Thyroid gland (tissue), 4 donors: ENCODE results near the gene CCDC201. TPM values are rescaled to one million over a fixed set of nuclear protein-coding genes. Genes with fewer than 3 reads are reported as not detected.
"Not testable (repeated sequence)": the region's sequence is repeated elsewhere in the genome, so short reads cannot be mapped to it uniquely, and the experiment has no call there.

ENCODE experiments used
- DNase-seq, 2 donors: peaks; one replicate each; pipeline ENCODE4 v3.0.0-alpha.2; 2019
- H3K27ac ChIP-seq, 3 donors: fragments of 200-600 bp; sonication (generic); 1 replicate in 2 of 3; 2 replicates in 1 of 3; pipeline ENCODE4 v1.5.1; 2016 to 2019; ENCODE audit warnings: mild to moderate bottlenecking in 1 of 3, moderate library complexity in 1 of 3
- H3K27me3 ChIP-seq: fragments of 200-600 bp; sonication (generic); one replicate; pipeline ENCODE4 v1.5.1; 2019
- H3K36me3 ChIP-seq, 2 donors: fragments of 200-600 bp; sonication (generic); one replicate each; pipeline ENCODE4 v1.5.1; 2016 to 2019
- H3K4me1 ChIP-seq, 2 donors: fragments of 200-600 bp; sonication (generic); one replicate each; pipeline ENCODE4 v1.5.1; 2017 to 2019
- H3K4me3 ChIP-seq, 3 donors: fragments of 200-600 bp; sonication (generic); replicated peaks in 1 of 3; 1 replicate in 2 of 3; 2 replicates in 1 of 3; pipeline ENCODE4 v1.5.1; 2016; ENCODE audit warnings: mild to moderate bottlenecking in 1 of 3
- H3K9me3 ChIP-seq: fragments of 200-600 bp; sonication (generic); one replicate; pipeline ENCODE4 v1.5.1; 2017
- WGBS, 2 donors: methylation state at CpG; one replicate each; pipeline ENCODE4 v1.1.5; 2017; 5-methylcytosine and 5-hydroxymethylcytosine counted together
- intact Hi-C: fragments of 100-400 bp; cut with DNase I; formaldehyde crosslinking; loops from one replicate; pipeline ENCODE4 v1.15.1; 2023
- total RNA-seq, 4 donors: library from RNA; depleted of rRNA; stranded (reverse); fragments of >200 nt; gene quantifications; one replicate each; pipeline ENCODE4 v1.2.3, GENCODE V29; 2016

Gene CCDC201
- total RNA-seq, 4 donors from 2014 or later, result not detected

DNA sequence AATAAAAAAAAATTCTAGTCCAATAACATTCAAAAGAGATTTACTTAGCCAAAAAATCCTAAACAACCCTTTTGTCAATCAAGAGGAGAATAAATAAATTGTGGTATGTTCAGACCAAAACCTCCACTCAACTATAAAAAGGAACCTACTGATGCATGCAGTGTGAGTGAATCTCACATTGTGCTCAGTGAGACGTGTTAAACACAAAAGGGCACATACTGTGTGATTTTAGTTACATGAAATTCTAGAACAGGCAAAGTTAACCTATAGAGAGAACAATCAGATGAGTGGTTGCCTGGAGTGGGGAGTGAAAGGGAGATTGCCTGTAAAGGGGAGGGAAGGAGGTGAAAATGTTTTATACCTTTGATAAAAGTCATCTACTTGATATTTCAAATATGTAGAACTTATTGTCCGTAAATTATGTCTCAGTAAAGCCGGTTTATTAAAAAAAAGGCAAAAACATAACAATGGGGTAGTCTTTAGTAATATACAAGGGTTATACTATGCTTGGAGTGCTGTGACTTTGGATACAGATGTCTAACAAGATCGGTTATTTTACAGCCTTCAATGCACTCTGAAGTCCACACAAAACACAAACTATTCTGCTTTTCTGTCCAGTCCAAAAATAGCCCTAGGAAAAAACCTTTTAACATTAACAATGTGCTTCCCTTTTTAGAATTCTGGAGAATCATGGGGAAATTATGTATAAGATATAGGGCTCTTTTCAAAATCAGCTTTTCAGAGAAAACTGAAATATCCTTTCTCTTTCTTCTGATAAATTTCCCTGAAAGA is 30.8 kb downstream of the CCDC201 start:
- H3K36me3 ChIP-seq, H3K4me3 ChIP-seq, H3K27me3 ChIP-seq, H3K9me3 ChIP-seq, H3K27ac ChIP-seq, H3K4me1 ChIP-seq, intact Hi-C loops, DNase-seq: not testable (repeated sequence)
- 42 to 47% methylated on average over 4 of the region's 4 CpGs for WGBS, 2 donors

- H3K4me1 ChIP-seq, H3K9me3 ChIP-seq, intact Hi-C loops, H3K27ac ChIP-seq, DNase-seq, H3K27me3 ChIP-seq, H3K4me3 ChIP-seq, H3K36me3 ChIP-seq: not testable (repeated sequence)
- 82 to 92% methylated on average over 2 of the region's 2 CpGs for WGBS, 2 donors
Observed at GRCh38 chr7:45838852-45839251, 34.0 kb downstream of the CCDC201 start.

DNA sequence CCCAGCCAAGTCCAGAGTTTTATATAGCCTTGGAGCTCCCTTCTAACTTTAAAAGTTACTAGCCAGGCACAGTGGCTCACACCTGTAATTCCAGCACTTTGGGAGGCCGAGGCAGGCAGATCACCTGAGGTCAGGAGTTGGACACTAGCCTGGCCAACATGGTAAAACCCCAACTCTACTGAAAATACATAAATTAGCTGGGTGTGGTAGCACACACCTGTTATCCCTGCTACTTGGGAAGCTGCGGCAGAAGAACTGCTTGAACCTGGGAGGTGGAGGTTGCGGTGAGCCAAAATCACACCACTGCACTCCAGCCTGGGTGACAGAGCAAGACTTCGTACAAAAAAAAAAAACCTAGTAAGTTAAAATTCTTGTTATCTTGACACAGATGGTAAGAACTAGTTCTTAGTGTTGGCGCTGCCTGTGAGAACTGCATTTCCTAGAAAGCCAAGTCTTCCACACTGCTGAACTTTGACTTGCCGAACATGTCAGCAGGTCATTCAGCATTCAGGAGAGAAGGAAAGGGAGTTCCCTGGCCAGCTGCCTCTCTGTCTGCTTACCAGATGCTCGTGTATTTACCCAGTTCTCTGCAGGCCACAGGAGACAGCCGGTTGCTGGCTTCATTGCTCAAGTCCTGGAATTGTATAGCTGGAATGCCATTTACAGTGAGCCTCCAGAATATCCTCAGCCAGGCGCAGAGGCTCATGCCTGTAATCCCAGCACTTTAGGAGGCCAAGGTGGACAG is 40.3 kb downstream of the CCDC201 start:
- H3K4me3 ChIP-seq, H3K27me3 ChIP-seq, H3K36me3 ChIP-seq, H3K9me3 ChIP-seq, H3K27ac ChIP-seq, intact Hi-C loops, DNase-seq, H3K4me1 ChIP-seq: not testable (repeated sequence)
- WGBS, 2 donors, result 66 to 79% methylated on average over 8 to 9 of the region's 9 CpGs

DNA sequence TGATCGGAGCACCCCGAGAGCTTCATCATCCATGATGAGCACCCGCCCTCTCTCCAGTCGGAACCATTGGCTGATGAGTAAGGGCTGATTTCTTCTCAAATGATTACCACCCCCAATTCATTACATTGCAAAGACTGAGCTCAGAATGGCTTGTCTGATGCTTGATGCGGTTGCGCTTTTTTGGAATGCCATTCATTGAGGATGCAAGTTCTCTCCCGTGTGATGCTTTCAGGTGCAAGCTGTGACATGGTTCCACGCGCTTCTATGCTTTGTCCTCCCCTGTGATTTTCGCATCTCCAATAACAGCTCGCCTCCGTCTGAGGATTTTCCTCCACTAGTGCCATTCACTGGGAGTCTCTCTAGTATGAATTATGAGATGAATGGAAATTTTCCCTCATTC is 43.0 kb downstream of the CCDC201 start:
- H3K27me3 ChIP-seq, H3K36me3 ChIP-seq, H3K9me3 ChIP-seq, intact Hi-C loops, DNase-seq, H3K4me1 ChIP-seq, H3K27ac ChIP-seq, H3K4me3 ChIP-seq: not testable (repeated sequence)
- 91 to 92% methylated on average over 12 of the region's 12 CpGs for WGBS, 2 donors

DNA sequence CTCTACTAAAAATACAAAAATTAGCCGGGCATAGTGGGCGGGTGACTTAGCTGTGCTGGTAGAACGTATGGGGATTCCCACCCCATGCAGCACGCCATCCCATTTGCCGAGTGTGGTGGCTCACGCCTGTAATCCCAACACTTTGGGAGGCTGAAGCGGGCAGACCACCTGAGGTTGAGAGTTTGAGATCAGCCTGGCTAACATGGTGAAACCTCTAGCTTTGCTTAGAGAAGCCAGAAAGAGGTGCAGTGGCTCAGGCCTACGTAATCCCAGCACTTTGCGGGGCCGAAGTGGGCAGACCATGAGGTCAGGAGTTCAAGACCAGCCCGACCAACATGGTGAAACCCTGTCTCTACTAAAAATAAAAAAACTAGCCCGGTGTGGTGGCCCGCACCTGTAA is 45.2 kb downstream of the CCDC201 start:
- DNase-seq, result not testable (repeated sequence)
- WGBS, 2 donors, result 96 to 97% methylated on average over 13 of the region's 13 CpGs

GRCh38 chr7:45826550-45826949 is 46.3 kb downstream of the CCDC201 start:
- intact Hi-C loops, H3K27me3 ChIP-seq, H3K4me3 ChIP-seq, H3K27ac ChIP-seq, DNase-seq, H3K9me3 ChIP-seq, H3K36me3 ChIP-seq, H3K4me1 ChIP-seq: not testable (repeated sequence)
- 70 to 97% methylated on average over 3 of the region's 3 CpGs for WGBS, 2 donors

More for the DNA sequence above, 45.2 kb downstream of the CCDC201 start:
- intact Hi-C loops, H3K36me3 ChIP-seq, H3K4me1 ChIP-seq, H3K4me3 ChIP-seq, H3K9me3 ChIP-seq, H3K27ac ChIP-seq, H3K27me3 ChIP-seq: not testable (repeated sequence)

GRCh38 chr7:45818763-45819162 is 54.1 kb downstream of the CCDC201 start:
- H3K27ac ChIP-seq, H3K4me3 ChIP-seq, H3K4me1 ChIP-seq, H3K9me3 ChIP-seq, H3K27me3 ChIP-seq, intact Hi-C loops, H3K36me3 ChIP-seq, DNase-seq: not testable (repeated sequence)
- 82 to 92% methylated on average over 8 to 12 of the region's 12 CpGs for WGBS, 2 donors

DNA sequence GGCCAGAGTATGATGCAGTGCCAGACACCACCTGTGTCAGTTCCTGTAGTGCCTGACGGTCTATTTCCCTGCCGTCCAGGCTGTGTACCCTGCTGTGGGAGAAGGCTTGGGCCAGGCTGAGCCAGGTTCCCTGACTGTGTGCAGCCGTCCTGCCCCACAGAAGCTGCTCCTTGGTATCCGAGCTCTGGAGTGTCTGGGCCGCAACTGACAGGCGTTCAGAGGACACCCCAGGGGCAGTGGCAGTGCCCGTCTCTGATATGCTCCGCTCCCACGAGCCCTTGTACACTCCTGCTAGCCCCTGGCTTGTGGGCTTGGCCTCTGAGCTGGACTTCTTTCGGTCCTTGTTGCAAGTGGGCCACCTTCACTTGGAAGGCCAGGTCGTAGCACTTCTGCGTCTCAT is 55.0 kb downstream of the CCDC201 start:
- H3K4me3 ChIP-seq, H3K36me3 ChIP-seq, H3K9me3 ChIP-seq, H3K27me3 ChIP-seq, H3K27ac ChIP-seq, intact Hi-C loops, H3K4me1 ChIP-seq, DNase-seq: not testable (repeated sequence)
- 90 to 94% methylated on average over 8 to 9 of the region's 12 CpGs for WGBS, 2 donors

GRCh38 chr7:45817016-45817415 is 55.9 kb downstream of the CCDC201 start:
- H3K27ac ChIP-seq, H3K4me3 ChIP-seq, H3K27me3 ChIP-seq, H3K36me3 ChIP-seq, DNase-seq, intact Hi-C loops, H3K9me3 ChIP-seq, H3K4me1 ChIP-seq: not testable (repeated sequence)
- WGBS, 2 donors, result 96% methylated on average over 5 of the region's 8 CpGs; no CpG with 5 or more reads in 1 of the 2 donors

DNA sequence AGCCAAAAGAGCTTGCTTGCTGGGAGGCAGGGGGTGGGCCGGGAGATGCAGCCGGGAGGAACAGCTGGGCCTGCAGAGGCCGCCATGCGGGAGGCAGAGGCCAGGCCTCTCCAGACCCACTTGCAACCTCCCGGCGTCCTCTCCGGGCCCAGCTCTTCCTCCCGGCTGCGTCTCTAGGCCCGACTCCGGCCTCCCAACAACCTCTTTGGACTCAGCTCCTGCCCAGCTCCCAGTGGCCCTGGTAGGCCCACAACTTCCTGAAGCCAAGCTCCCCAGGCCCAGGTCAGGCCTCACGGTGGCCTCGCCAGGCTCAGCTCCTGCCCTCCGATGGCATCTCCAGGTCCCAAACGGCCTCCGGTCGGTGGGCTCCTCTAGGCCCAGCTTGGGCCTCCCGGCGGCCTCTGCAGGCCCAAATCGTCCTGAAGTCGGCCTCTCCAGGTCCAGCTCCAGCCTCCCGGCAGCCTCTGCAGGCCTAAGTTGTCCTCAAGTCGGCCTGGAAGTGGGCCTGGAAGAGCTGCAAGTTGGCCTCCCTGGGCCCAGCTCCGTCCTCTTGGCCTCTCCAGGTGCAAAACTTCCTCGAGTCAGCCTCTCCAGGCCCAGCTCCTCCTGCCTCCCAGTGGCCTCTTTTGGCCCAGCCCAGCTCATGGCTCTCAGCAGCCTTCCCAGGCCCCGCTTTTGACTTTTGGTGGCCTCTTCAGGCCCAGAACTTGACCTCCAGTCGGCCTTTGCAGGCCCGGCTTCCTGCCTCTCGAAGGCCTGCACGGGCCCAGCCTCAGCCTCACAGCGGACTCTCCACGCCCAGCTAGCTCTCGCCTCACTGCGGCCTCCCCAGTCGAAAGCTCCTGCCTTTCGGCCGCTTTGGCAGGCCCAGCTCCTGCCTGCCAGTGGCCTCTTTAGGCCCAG is 58.4 kb downstream of the CCDC201 start:
- H3K4me3 ChIP-seq, H3K9me3 ChIP-seq, H3K27me3 ChIP-seq, H3K27ac ChIP-seq, DNase-seq, H3K36me3 ChIP-seq, H3K4me1 ChIP-seq, intact Hi-C loops: not testable (repeated sequence)
- 91 to 93% methylated on average over 24 to 34 of the region's 37 CpGs for WGBS, 2 donors

- H3K4me3 ChIP-seq, H3K27me3 ChIP-seq, H3K36me3 ChIP-seq, H3K9me3 ChIP-seq, H3K27ac ChIP-seq, intact Hi-C loops, DNase-seq, H3K4me1 ChIP-seq: not testable (repeated sequence)
- 86 to 94% methylated on average over 5 to 12 of the region's 18 CpGs for WGBS, 2 donors
Observed at GRCh38 chr7:45813771-45814170, 59.1 kb downstream of the CCDC201 start.
